GM19463 (cell line): ENCODE data around the gene HOXC9.
A peak's percentile ranks its signal among the peaks of the same experiment; 100 is the strongest.
"Not testable (repeated sequence)": the region's sequence is repeated elsewhere in the genome, so short reads cannot be mapped to it uniquely, and the experiment has no call there.

Source experiments
- ATAC-seq: cut with Tn5 transposase; IDR thresholded peaks from one replicate; pipeline ENCODE4 v1.9.1; 2021; ENCODE audit warnings: mild to moderate bottlenecking, moderate library complexity; ENCODE audit not compliant: unreplicated experiment

Gene HOXC9

DNA sequence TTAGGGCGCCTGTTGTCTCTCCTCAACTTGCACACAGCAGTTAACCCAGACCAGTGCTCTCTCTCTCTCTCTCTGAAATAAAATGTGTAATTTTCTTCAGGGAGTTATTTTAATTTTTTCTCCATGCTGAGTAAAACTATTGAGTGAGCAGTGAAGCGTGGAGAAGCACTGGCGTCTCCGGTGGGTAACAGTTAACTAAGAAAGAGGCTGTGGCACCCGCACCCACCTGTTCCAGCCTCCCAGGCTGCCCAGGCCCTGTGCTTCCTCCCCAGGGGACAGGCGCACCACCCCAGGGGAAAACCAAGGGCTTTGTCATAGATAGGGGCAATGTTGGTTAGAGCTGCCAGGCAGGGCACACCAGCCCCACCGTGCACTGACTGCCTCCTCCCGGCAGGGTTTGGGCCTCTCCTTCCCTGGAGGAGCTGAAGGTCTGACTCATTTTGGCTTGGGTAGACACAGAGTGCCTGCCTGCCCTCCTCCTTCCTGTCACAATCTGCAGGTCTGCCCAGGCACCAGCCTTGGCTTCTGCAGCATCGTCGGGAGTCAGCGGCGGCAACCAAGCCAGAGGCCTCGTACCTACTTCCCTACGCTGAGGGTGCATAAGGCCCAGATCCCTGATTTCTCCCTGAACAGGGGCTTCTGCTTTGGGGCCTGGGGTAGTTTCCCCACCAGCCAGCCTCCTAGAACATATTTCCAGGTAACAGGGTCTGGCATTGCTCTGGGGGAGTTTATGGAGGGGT, 36.8 kb downstream of the HOXC9 start:
- ATAC-seq, result peak; percentile 66

DNA sequence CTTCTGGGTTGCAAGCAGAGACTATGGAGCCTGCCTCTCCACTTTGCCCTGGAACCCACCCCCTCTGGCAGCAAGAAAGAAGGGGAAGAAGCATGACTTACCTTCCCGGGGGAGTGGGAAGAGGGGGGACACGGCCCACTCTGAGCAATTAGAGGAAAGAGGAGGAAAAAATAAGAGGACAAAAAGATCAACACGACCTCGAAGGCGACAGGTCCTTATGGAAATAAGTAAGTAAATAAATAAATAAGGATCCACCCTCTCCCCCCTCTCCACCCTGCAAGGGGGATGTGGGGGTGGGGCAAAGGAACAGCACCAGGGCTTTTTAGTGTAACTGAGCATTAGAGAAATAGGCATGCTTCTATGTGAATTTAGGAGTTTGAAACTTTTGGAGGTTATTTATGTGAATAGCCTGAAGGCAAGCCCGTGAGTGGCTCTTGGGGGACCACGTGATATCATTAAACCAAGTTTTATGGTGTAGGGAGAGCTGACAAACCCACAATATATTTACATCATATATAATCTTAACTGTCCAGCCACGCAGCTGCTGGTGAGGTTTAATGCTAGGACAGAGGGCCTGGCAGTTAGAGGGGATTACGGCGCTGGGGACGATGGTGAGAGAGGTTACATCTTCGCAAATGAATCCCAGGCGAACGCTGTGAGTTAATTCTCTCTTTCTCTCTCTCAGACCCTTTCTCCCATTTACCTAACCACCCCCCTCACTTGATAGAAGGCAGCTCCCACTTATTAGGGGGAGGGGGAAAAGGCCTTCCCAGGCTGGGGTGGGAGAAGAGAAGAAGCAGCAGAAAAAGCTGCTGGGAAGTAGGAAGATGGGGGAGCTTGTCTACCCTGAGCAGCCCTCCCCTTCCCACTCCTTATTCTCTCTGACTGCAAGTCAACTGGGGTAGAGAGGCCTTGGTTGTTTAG, 37.7 kb downstream of the HOXC9 start:
- ATAC-seq, result no peak

DNA sequence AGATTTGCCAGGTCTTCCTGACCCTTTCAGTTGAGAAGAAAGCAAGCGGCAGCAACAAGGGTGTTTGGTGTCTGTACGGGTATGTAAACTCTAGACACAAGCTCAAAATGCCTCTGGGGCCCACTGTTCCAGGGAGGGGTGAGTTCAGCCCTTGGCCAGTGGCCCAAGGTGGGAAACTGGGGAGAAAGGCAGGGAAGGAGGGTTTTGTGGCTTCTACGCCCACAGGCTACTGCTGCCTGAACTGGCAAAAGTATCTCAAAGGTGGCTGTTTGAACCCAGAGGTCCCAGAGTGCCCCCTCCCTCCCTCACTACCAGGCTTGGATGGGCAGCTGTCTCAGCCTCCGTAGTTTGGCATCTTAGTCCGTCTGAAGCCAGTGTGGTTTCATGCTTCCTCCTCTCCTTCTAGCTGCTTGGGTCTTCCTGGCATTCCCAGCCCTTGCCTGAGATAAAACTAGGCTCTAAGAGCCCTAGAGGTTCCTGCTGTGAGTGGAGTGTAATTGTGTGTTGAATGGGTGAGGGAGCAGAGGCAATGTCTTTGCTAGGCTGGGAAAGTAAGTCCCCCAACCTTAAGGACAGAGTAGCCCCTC, 38.4 kb downstream of the HOXC9 start:
- ATAC-seq, result no peak

DNA sequence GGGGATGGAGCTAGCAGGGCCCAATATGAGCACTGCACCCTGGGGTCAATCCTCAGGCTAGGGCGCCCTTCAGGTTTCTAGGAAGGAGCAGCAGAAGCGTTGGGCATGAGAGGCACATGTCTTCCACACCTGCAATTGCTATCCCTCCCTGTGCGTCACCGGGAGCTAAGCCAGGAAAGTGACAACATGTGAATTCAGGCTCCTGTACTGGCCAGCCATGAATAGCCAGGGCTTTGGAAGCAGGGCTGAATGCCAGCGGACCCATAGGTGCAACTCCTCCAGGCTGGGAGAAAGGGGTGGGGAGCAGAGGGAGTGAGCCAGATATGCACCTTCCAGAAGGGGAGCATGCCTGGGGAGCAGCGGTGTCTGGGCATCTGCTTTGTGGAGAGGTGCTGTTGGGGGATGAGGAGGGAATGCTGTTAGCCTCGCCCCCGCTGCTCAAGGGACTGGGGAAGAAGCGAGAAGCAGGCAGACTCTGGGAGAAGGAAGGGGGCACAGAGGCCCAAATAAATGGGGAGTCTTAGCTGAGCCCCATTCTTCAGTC, 39.0 kb downstream of the HOXC9 start:
- no peak for ATAC-seq

DNA sequence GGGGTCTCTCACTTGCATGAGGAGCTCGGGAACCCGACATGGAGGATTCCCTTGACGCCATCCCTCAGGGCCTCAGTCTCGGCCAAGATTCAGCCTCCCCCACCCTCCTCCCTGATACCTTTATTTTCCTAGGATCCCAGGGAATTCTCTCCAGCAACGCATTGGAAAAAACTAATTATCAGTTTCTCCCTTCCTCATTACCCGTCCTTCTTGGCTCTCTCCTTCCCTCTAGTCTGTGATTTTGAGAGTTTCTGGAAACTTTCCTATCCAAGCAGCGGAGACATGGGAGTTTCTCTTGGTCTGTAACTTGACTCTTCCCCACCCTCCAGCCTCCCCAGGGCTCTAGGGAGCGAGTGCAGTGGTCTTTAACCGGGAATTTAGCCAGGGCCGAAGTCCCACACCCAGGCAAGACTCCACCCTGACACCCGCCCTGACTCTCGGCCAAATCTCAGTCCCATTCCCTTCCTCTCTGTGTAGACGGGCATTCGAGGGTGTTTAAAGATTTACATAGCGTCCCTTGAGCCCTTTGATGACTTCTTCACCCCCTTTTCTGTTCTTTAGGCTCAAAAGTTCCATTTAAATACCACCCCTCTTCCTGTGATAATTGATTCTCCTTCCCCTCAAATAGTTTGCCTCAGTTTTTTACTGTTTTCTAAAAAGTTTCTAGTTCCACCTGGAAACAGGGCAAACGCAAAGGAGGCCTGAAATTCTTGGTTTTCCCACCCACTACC, 39.6 kb downstream of the HOXC9 start:
- no peak for ATAC-seq

DNA sequence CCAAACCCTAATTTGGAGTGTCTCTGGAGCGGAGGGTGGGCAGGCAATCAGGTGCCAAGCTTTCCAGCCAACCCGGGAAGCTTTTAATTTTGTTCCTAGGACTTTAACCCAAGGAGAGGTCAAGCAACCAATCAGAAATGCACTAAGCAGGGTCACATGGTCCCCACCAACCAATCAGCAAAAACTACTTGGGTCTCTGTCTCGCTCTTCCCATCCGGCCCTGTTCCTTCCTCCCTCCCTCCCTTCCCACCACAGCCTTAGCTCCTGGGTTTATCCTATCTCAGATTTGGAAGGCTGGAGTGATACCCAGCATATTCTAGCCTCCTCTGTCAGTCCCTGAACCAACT, 40.2 kb downstream of the HOXC9 start:
- ATAC-seq, result no peak

DNA sequence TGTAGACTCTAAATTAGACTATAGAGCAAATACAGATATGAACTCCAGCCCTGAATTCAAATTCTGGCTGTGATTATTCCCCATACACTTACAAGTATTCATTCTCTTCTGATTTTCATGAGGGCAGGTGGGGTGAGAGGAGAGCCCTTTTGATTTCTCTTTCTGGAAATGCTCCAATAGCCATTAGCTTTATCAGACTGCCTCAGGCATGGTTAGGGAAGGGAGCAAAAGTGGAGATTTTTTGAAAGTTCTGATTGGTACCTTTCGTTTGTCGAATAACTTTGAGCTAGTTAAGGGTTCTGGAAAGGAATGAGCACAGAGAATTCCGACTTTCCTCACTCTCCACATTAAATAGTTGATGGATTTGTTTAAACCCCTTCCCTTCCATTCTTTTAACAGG, 40.7 kb downstream of the HOXC9 start:
- ATAC-seq, result no peak

DNA sequence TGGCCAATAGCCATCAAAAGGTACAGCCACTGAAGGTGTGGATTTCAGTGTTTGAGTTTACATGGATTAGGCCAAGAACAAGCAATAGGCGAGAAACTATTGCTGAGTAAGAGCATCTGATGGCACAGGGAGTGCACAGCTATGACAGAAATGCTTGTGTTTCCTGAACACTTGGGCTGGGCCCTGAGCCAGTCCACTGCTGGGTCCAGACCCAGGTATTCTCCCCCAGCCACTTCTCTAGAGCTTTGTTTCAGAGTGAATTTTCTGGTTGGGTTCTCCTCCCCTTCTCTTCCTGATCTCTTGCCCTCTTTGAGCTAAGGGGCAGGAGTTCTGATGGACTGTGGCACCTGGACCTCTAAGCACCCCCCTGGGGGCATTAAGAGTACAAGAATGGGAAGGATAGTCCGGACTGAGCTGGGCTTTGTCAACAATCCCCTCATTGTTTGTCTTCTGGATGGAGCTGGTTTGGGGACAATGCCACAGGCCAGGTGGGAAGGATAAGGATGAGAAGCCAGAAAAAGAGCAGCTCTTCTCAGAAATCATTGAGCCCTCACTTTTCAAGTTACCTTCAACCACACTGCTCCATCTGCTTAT, 41.2 kb downstream of the HOXC9 start:
- ATAC-seq, result no peak

DNA sequence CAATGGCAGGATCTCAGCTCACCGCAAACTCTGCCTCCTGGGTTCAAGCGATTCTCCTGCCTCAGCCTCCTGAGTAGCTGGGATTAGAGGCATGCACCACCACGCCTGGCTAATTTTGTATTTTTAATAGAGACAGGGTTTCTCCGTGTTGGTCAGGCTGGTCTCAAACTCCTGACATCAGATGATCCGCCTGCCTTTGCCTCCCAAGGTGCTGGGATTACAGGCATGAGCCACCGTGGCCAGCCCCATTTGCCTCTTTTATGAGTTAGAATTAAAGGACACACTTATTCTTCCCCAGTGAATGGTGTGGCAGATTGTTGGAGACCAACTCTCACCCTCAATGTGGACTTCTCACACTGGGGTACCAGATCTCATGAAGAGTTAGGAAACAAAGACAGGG, 42.1 kb downstream of the HOXC9 start:
- ATAC-seq, result not testable (repeated sequence)

DNA sequence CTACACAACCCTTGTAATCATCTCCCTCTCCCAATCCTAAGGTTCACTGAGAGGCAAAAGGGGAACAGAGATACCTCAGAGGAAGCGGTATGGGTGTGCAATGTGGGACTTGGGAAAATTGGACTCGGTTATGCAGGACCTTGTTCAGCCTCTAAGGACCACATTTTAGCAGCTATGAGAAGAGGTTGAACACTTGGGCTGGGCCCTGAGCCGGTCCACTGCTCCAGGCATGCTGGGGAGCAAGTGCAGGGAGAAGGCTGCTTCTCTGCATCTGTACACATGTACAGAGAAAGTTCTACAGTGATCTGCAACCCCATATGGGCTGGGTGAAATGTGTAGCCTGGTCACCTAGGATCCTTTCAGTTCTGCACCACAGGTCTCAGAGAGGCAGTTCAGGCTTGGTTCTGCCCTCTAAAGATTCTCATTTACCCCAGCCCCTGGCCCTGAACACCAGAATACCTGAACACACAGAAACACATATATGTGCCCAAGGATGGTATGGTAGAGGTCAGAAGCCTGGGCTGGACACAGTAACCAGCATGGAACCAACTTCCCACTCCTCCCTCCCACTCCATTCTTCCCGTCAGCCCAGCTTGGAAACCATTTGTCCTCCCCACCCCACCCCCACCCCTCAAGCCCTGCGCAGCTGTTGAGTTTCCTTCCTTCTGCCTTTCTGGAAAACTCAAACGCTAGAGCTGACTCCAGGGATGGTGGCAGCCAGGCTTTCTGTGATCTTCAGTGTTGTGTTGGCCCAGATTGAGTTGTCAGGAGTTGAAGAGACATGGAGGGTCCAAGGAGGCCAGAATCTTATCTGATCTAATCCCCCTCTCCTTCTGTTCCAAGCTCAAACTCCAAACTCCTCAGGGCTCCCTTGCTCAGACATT, 43.3 kb downstream of the HOXC9 start:
- ATAC-seq, result no peak

DNA sequence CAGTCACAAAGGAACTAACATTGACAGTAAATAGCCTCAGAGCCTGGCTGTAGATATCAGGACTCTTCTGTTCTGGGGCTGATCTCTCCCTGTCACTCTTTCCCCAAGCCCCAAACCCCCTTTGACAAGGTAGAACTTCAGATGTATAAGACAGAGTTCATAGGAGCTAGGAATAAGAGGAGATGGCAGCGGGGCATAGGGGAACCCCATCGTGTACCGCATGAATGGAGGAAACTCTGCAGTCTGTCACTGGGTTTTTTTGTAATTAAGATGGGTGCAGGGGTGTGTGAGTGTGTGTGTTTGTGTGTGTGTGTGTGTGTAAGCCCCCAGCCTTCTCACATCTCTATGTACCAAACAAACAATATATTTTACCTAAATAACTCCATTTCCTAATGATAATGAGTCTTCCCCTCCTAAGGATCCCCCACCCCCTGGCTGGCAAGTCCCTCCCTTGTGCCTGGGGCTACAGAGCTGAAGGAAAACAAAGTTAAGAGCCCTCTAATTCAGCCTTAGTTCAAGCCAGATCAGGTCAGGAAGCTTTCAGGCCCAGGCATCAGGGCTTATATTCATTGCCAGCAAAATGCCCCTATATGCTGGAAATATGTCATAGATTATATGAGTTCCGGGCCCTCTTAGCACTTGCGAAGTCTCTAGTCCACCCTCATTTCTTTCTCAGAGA, 44.6 kb downstream of the HOXC9 start:
- no peak for ATAC-seq

DNA sequence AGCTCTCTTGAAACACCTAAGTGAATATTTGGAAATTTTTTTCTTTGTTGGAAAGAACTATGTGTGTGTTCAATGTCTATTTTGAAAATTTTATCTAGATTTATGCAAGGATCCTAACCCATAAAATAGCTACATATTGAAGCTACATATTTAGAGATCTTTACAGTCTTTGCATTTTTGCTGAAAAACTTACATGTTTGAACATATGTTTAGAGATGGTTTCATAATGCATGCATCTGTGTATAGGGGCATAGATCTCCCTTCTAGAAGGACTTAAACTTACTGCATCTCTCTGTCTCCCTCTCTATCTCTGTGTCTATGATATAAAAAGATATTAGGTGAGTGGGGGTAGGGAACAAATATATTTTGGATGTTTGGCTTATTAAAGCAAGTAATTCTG, 45.4 kb downstream of the HOXC9 start:
- ATAC-seq, result no peak

DNA sequence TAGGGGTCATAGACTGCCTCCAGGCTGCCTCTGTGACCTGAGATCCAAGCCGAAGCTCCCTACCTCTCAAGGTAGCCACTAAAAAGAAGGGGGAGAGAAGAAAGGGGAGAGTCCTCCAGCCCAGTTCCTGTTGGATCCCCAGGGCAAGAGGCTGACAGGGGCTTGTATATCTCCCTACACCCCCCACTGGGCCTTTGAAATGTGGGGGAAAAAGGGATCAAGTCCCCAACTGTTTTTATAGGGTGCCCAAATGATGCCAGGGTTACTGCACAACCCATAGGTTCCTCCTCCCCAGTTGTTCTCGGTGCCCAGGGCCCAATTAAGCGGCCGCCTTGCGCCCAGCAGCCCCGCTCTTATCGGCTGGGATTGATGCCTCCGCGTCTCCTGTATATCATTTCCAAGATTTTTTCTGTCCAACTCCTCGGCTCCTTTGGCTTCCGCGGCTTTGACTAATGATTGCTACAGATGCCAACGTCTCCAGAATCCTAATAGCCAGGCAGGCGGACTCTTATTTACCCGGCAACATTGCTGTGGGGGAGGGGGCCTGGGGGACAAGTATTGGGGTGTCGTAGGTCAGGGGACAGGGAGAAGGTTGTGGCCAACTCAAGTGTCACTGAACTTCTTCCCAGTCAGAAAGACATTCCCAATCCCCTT, 46.0 kb downstream of the HOXC9 start:
- no peak for ATAC-seq

DNA sequence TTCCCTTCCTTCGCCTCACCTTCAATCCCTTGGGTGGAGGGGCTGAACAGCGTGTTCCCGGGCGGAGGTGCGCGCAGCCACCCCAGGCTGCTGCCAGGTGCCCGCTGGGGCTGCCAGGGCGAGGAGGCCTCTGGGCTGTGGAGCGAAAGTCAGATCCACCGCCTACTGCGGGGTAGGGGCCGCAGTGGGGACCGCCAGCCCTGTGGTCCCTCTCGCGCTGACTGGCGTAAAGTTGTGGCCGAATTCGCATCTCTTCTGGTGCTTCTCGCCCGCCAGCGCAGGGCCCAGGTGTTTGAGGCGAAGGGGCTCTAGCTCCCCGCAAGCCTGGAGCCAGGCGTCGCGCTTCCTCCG, 46.8 kb downstream of the HOXC9 start:
- ATAC-seq, result no peak

DNA sequence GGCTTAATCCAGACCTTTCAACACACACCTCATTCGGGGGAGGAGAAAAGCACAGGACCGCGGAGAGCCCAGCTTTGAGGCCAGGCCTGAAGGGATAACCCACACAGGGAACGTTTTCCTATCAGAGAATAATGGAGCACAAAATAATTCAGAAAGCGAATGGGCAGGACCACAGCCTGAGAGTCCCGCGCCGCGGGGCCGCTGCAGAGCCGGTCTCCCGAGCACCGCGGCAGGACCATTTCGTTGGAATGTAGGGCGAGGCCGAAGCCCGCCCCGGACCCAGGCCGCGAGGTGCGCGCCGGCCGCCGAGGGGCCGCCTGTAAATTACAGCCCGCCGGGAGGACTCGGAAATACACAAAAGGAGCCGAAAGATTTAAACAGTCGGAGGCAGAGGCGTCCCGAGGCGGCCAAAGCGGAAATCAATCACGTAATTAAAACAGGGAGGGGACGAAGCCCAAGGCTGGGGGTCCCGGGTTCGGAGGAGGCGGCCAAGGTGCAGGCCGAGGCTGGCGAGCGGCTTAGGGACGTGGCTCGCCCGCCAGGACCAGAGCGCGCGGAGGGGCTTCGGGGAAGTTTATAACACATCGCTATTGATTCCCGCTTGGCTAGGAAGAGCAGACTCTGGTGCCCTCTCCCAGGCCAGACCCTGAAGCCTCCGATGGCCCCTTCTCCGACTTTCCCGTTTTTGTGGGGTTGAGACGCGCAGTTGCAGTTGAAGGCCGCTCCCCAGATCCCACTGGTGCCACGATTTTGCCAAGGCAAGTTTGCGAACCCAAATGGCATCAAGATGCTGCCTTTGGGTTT, 47.4 kb downstream of the HOXC9 start:
- no peak for ATAC-seq

DNA sequence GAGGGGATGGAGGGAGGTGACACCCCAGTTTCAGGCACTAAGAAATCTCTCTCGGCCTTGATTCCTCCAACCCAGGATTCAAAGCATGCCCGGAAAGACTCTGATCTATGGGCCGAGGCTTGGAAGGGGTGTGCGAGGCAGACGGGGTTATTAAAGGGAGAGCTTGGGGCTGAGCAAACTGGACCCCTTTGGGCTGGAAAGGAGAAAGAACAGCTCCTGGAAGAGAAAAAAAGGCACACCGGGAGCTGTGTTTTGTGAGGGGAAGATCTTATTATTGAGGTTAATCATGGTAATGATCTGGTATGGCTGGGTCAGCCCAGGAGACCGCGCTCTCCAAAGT, 48.0 kb downstream of the HOXC9 start:
- ATAC-seq, result no peak

DNA sequence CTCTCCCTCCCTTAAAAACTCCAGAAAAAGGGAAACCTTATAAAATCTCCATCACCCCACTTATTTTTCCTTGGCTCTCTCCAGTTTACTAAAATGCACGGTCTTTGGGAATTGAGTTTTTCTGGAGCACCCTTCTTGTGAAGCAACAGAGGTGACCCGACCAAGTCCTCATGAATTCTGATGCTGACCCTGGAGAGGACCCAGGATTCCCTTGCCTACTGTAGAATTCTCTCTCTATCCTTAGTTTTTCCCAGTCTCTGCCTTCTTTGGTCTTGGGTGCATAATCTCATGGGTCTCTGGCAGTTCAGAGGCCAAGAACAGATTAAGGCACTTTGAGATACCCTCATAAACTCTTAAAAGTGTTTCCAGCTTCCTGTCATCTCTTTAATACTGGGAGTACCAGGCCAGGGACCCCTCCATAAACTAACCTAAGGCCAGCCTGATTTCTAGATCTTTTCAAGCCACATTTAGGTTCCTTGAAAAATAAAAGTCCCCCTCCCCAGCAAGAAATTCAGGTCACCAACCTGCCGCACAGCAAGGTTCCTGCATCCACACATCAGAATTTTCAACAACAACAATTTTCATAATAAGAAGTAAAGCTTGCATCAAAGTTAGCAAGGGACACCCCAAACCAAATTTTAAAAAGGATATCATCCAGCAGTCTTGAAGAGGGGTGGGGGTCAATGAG, 48.6 kb downstream of the HOXC9 start:
- no peak for ATAC-seq
